Activated CD4-positive, alpha-beta T cell treated with anti-CD3 and anti-CD28 coated beads for 48 hours (primary cell): ENCODE data around the gene TOP1.

Source experiments
- DNase-seq: peaks from one replicate; pipeline ENCODE4 v3.0.0-alpha.2; 2020

TOP1 gene

GRCh38 chr20:41148942-41149341 lies 120.3 kb downstream of the TOP1 start:
- no peak for DNase-seq

- no peak for DNase-seq
Observed at GRCh38 chr20:41150664-41151063, 122.0 kb downstream of the TOP1 start.

GRCh38 chr20:41151134-41151869 lies 122.7 kb downstream of the TOP1 start:
- no peak for DNase-seq

- no peak for DNase-seq
Observed at GRCh38 chr20:41152108-41152757, 123.6 kb downstream of the TOP1 start.

- DNase-seq = no peak
Observed at GRCh38 chr20:41154436-41155176, 126.0 kb downstream of the TOP1 start.

- DNase-seq = no peak
Observed at GRCh38 chr20:41155261-41155660, 126.6 kb downstream of the TOP1 start.

GRCh38 chr20:41158082-41158625 lies 129.5 kb downstream of the TOP1 start:
- DNase-seq = no peak

- DNase-seq = no peak
Observed at GRCh38 chr20:41159547-41159946, 130.9 kb downstream of the TOP1 start.

GRCh38 chr20:41160686-41161085 lies 132.1 kb downstream of the TOP1 start:
- DNase-seq = no peak

GRCh38 chr20:41161886-41162285 lies 133.3 kb downstream of the TOP1 start:
- no peak for DNase-seq

- DNase-seq = no peak
Observed at GRCh38 chr20:41162396-41162795, 133.8 kb downstream of the TOP1 start.

GRCh38 chr20:41163821-41164220 lies 135.2 kb downstream of the TOP1 start:
- no peak for DNase-seq

- DNase-seq = no peak
Observed at GRCh38 chr20:41165001-41165882, 136.6 kb downstream of the TOP1 start.

- no peak for DNase-seq
Observed at GRCh38 chr20:41166201-41167117, 137.8 kb downstream of the TOP1 start.

- no peak for DNase-seq
Observed at GRCh38 chr20:41167118-41167470, 138.5 kb downstream of the TOP1 start.

- DNase-seq = no peak
Observed at GRCh38 chr20:41167481-41168253, 139.0 kb downstream of the TOP1 start.

GRCh38 chr20:41168281-41169161 lies 139.9 kb downstream of the TOP1 start:
- DNase-seq = no peak

- no peak for DNase-seq
Observed at GRCh38 chr20:41169162-41169690, 140.6 kb downstream of the TOP1 start.

GRCh38 chr20:41169791-41170351 lies 141.2 kb downstream of the TOP1 start:
- no peak for DNase-seq
